ENCODE measurements around the gene RPL31.

DNA sequence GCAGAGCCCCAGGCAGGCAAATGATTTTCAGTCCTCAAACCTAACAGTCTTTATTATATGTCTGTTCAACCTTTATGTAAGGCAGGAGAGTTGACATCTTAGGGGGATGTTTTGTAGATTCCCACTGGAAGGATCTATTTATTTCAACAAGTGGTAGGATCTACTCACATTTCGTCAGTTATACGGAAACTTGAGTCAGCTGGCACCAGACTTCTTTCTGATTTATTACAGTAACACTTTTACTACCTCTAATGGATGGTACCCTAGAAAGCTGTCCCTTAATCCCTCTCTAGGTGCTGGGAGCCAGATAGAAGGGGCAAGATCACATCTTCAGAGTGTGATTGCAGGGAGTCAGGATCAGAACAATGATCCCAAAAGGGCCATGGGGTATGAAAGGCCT lies 2.1 kb upstream of the RPL31 start:
- TF ChIP-seq, protein P1, sequence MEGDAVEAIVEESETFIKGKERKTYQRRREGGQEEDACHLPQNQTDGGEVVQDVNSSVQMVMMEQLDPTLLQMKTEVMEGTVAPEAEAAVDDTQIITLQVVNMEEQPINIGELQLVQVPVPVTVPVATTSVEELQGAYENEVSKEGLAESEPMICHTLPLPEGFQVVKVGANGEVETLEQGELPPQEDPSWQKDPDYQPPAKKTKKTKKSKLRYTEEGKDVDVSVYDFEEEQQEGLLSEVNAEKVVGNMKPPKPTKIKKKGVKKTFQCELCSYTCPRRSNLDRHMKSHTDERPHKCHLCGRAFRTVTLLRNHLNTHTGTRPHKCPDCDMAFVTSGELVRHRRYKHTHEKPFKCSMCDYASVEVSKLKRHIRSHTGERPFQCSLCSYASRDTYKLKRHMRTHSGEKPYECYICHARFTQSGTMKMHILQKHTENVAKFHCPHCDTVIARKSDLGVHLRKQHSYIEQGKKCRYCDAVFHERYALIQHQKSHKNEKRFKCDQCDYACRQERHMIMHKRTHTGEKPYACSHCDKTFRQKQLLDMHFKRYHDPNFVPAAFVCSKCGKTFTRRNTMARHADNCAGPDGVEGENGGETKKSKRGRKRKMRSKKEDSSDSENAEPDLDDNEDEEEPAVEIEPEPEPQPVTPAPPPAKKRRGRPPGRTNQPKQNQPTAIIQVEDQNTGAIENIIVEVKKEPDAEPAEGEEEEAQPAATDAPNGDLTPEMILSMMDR (IDR thresholded peaks at IDR 0.05), result no peak
- TF ChIP-seq EP300 (IDR thresholded peaks at IDR 0.05) (no peak), POLR2AphosphoS5 (IDR thresholded peaks at IDR 0.05) (no peak)

Measured in gastroesophageal sphincter (tissue), 3 donors.